Measurements from ENCODE around the gene SLC7A5.

The SLC7A5 gene

GRCh38 chr16:87839542-87840270, 29.6 kb downstream of the SLC7A5 start:
- no peak for DNase-seq
- Histone ChIP-seq H3K4me3 (ENCODE audit: insufficient read depth, low read depth, low read length, poor library complexity, severe bottlenecking) (no peak overlapping the region), H3K36me3 (ENCODE audit: control insufficient read depth, insufficient read depth, low read length) (peaks cover 38% of the 10 kb centered on the region), H3K4me1 (ENCODE audit: control insufficient read depth, insufficient read depth, low read length, poor library complexity, severe bottlenecking) (no peaks in the 10 kb centered on the region), H3K27ac (ENCODE audit: insufficient read depth, low read length, poor library complexity, severe bottlenecking) (no peak overlapping the region), H3K27me3 (replicated peaks; ENCODE audit: control insufficient read depth, insufficient read depth, low read length, poor library complexity, severe bottlenecking) (no peaks in the 10 kb centered on the region), H3K9me3 (ENCODE audit: control insufficient read depth, low read length) (no peaks in the 10 kb centered on the region)

DNA sequence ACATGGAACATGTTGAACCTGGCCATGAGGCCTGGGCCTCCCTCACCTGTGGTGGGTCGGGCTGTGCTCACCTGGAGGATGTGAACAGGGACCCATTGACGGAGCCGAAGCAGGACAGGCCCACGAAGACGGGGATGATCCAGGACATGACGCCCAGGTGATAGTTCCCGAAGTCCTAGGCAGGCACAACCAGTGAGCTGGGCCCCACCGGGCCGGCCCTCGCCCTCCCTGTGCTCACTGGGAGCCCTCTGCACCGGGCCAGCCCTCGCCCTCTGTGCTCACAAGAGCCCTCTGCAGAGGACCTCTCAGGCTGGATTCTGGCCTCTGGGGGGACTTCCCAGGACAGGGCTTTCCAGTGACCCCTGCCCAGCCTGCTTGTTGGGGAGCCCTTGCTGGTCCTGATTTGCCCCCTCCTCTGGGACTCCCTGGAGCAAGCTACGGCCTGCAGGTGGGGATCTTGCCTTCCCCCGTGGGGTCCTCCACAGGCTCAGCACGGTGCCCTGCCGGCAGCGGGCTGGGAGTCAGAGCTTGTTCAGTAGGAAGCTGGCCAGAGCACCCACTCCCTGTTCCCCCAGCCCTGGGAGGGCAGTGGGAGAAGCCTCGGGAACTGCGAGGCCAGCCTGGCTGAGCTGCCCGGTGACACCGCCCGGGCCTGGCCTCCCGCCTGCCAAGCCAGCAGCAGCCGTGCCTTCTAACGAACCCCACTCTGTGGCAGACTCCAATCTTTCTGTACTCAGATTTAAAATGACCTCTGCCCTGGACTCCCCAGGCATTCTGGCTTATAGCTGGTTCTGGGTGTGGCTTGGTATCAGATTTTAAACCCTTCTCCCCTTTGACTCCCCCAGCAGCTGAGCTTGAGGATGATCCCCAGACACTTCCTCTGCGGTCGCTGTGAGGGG, 30.4 kb downstream of the SLC7A5 start:
- Histone ChIP-seq H3K4me1 (ENCODE audit: control insufficient read depth, insufficient read depth, low read length, poor library complexity, severe bottlenecking) (no peaks in the 10 kb centered on the region), H3K27me3 (replicated peaks; ENCODE audit: control insufficient read depth, insufficient read depth, low read length, poor library complexity, severe bottlenecking) (no peaks in the 10 kb centered on the region), H3K4me3 (ENCODE audit: insufficient read depth, low read depth, low read length, poor library complexity, severe bottlenecking) (no peak overlapping the region), H3K27ac (ENCODE audit: insufficient read depth, low read length, poor library complexity, severe bottlenecking) (no peak overlapping the region), H3K36me3 (ENCODE audit: control insufficient read depth, insufficient read depth, low read length) (peaks cover 41% of the 10 kb centered on the region), H3K9me3 (ENCODE audit: control insufficient read depth, low read length) (no peaks in the 10 kb centered on the region)
- no peak for DNase-seq

GRCh38 chr16:87837627-87838289, 31.5 kb downstream of the SLC7A5 start:
- Histone ChIP-seq H3K4me1 (ENCODE audit: control insufficient read depth, insufficient read depth, low read length, poor library complexity, severe bottlenecking) (no peaks in the 10 kb centered on the region), H3K36me3 (ENCODE audit: control insufficient read depth, insufficient read depth, low read length) (peaks cover 50% of the 10 kb centered on the region), H3K27ac (ENCODE audit: insufficient read depth, low read length, poor library complexity, severe bottlenecking) (no peak overlapping the region), H3K4me3 (ENCODE audit: insufficient read depth, low read depth, low read length, poor library complexity, severe bottlenecking) (no peak overlapping the region), H3K9me3 (ENCODE audit: control insufficient read depth, low read length) (no peaks in the 10 kb centered on the region), H3K27me3 (replicated peaks; ENCODE audit: control insufficient read depth, insufficient read depth, low read length, poor library complexity, severe bottlenecking) (no peaks in the 10 kb centered on the region)
- no peak for DNase-seq

- peaks cover 57% of the 10 kb centered on the region for H3K36me3 ChIP-seq (ENCODE audit: control insufficient read depth, insufficient read depth, low read length)
Observed at GRCh38 chr16:87836844-87837581, 32.3 kb downstream of the SLC7A5 start.

GRCh38 chr16:87836346-87836843, 32.9 kb downstream of the SLC7A5 start:
- Histone ChIP-seq H3K36me3 (ENCODE audit: control insufficient read depth, insufficient read depth, low read length) (peaks cover 58% of the 10 kb centered on the region), H3K27me3 (replicated peaks; ENCODE audit: control insufficient read depth, insufficient read depth, low read length, poor library complexity, severe bottlenecking) (no peaks in the 10 kb centered on the region), H3K9me3 (ENCODE audit: control insufficient read depth, low read length) (no peaks in the 10 kb centered on the region), H3K4me1 (ENCODE audit: control insufficient read depth, insufficient read depth, low read length, poor library complexity, severe bottlenecking) (no peaks in the 10 kb centered on the region), H3K4me3 (ENCODE audit: insufficient read depth, low read depth, low read length, poor library complexity, severe bottlenecking) (no peak overlapping the region), H3K27ac (ENCODE audit: insufficient read depth, low read length, poor library complexity, severe bottlenecking) (no peak overlapping the region)
- no peak for DNase-seq

More at GRCh38 chr16:87836844-87837581, 32.3 kb downstream of the SLC7A5 start:
- H3K27ac ChIP-seq (ENCODE audit: insufficient read depth, low read length, poor library complexity, severe bottlenecking) = no peak overlapping the region
- DNase-seq = no peak
- H3K4me3 ChIP-seq (ENCODE audit: insufficient read depth, low read depth, low read length, poor library complexity, severe bottlenecking) = no peak overlapping the region
- H3K4me1 ChIP-seq (ENCODE audit: control insufficient read depth, insufficient read depth, low read length, poor library complexity, severe bottlenecking) = no peaks in the 10 kb centered on the region
- H3K27me3 ChIP-seq (replicated peaks; ENCODE audit: control insufficient read depth, insufficient read depth, low read length, poor library complexity, severe bottlenecking) = no peaks in the 10 kb centered on the region
- H3K9me3 ChIP-seq (ENCODE audit: control insufficient read depth, low read length) = no peaks in the 10 kb centered on the region

DNA sequence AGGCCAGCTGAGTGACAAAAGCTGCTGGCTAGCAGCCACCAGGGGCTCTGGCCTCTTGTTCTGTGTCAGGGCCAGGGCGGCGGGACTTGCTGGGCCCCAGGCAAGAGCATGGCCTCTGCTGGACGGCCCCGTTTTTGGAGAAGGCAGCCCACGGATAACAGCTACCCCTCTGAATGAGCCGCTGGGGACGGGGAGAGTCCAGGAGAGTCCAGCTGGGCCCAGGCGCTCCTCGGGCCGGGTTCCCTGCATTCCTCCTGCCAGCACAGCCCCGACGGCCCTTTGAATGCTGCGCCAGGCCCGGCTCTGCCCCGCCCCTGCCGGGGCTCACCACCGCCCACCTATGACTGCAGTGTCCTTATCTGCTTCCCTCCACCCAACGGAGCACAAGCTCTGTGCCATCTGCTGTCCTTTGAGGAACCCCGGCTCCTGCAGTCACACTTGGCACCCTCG, 33.4 kb downstream of the SLC7A5 start:
- Histone ChIP-seq H3K36me3 (ENCODE audit: control insufficient read depth, insufficient read depth, low read length) (peaks cover 58% of the 10 kb centered on the region), H3K9me3 (ENCODE audit: control insufficient read depth, low read length) (no peaks in the 10 kb centered on the region), H3K4me1 (ENCODE audit: control insufficient read depth, insufficient read depth, low read length, poor library complexity, severe bottlenecking) (no peaks in the 10 kb centered on the region), H3K4me3 (ENCODE audit: insufficient read depth, low read depth, low read length, poor library complexity, severe bottlenecking) (no peak overlapping the region), H3K27me3 (replicated peaks; ENCODE audit: control insufficient read depth, insufficient read depth, low read length, poor library complexity, severe bottlenecking) (no peaks in the 10 kb centered on the region), H3K27ac (ENCODE audit: insufficient read depth, low read length, poor library complexity, severe bottlenecking) (no peak overlapping the region)
- DNase-seq = no peak

GRCh38 chr16:87834668-87835473, 34.4 kb downstream of the SLC7A5 start:
- Histone ChIP-seq H3K27me3 (replicated peaks; ENCODE audit: control insufficient read depth, insufficient read depth, low read length, poor library complexity, severe bottlenecking) (no peaks in the 10 kb centered on the region), H3K36me3 (ENCODE audit: control insufficient read depth, insufficient read depth, low read length) (peaks cover 57% of the 10 kb centered on the region), H3K27ac (ENCODE audit: insufficient read depth, low read length, poor library complexity, severe bottlenecking) (no peak overlapping the region), H3K9me3 (ENCODE audit: control insufficient read depth, low read length) (no peaks in the 10 kb centered on the region), H3K4me1 (ENCODE audit: control insufficient read depth, insufficient read depth, low read length, poor library complexity, severe bottlenecking) (no peaks in the 10 kb centered on the region), H3K4me3 (ENCODE audit: insufficient read depth, low read depth, low read length, poor library complexity, severe bottlenecking) (no peak overlapping the region)
- no peak for DNase-seq

GRCh38 chr16:87834005-87834667, 35.2 kb downstream of the SLC7A5 start:
- no peak for DNase-seq
- peaks cover 50% of the 10 kb centered on the region for H3K36me3 ChIP-seq (ENCODE audit: control insufficient read depth, insufficient read depth, low read length)

More at GRCh38 chr16:87834005-87834667, 35.2 kb downstream of the SLC7A5 start:
- no peak overlapping the region for H3K4me3 ChIP-seq (ENCODE audit: insufficient read depth, low read depth, low read length, poor library complexity, severe bottlenecking)
- no peaks in the 10 kb centered on the region for H3K9me3 ChIP-seq (ENCODE audit: control insufficient read depth, low read length)
- no peak overlapping the region for H3K27ac ChIP-seq (ENCODE audit: insufficient read depth, low read length, poor library complexity, severe bottlenecking)
- no peaks in the 10 kb centered on the region for H3K4me1 ChIP-seq (ENCODE audit: control insufficient read depth, insufficient read depth, low read length, poor library complexity, severe bottlenecking)
- no peaks in the 10 kb centered on the region for H3K27me3 ChIP-seq (replicated peaks; ENCODE audit: control insufficient read depth, insufficient read depth, low read length, poor library complexity, severe bottlenecking)
